ENCODE results near the gene MSANTD3.
A peak's percentile ranks its signal among the peaks of the same experiment; 100 is the strongest.

Gene MSANTD3

DNA sequence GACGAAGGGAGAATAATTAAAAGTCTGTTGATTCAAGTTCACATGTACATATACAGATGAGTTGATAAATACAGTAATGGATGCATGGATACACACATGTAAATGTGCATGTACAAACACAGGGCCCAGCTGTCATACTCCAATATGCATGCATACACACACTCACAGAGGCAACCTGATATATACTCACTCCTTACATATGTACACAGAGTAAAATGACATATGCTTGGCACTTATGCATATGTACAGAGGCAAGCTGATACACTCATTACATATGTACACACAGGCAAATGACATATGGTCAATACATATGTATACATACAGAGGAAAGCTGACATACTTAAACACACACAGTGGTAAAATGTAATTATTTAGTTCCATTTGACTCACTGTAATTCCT, 38.8 kb downstream of the MSANTD3 start:
- no peak for TF ChIP-seq CTCF (conservative IDR thresholded peaks at IDR 0.05; ENCODE audit: low read depth, low read length)
- DNase-seq (ENCODE audit: low read depth), result no peak
- H3K4me3 ChIP-seq (ENCODE audit: low read depth, low read length), result no peak overlapping the region

GRCh38 chr9:100466171-100466828, 39.4 kb downstream of the MSANTD3 start:
- H3K4me3 ChIP-seq (ENCODE audit: low read depth, low read length), result no peak overlapping the region
- TF ChIP-seq CTCF (conservative IDR thresholded peaks at IDR 0.05; ENCODE audit: low read depth, low read length), result no peak
- DNase-seq (ENCODE audit: low read depth), result no peak

DNA sequence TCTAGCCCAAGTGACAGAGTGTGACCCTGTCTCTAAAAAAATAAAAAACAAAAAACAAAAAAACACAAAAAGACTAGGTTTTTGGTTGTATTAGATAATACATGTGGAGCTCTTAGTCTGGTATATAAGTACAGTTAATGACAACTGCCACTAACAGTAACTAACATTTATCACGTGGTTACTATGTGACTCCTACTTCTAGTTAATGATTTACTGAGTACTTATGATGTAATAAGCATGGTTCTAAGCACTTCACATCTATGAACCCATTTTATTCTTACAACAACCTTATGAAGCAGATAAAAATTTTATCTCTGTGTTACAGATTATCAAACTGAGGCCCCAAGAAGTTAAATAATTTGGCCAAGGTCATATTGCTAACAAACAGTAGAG, 39.9 kb downstream of the MSANTD3 start:
- no peak for TF ChIP-seq CTCF (conservative IDR thresholded peaks at IDR 0.05; ENCODE audit: low read depth, low read length)
- H3K4me3 ChIP-seq (ENCODE audit: low read depth, low read length), result no peak overlapping the region
- DNase-seq (ENCODE audit: low read depth), result no peak

- TF ChIP-seq CTCF (conservative IDR thresholded peaks at IDR 0.05; ENCODE audit: low read depth, low read length), result no peak
- DNase-seq (ENCODE audit: low read depth), result no peak
- H3K4me3 ChIP-seq (ENCODE audit: low read depth, low read length), result no peak overlapping the region
These were observed 41.1 kb downstream of the MSANTD3 start for GRCh38 chr9:100468041-100468440.

GRCh38 chr9:100472268-100472667, 45.3 kb downstream of the MSANTD3 start:
- H3K4me3 ChIP-seq (ENCODE audit: low read depth, low read length), result no peak overlapping the region
- no peak for TF ChIP-seq CTCF (conservative IDR thresholded peaks at IDR 0.05; ENCODE audit: low read depth, low read length)
- DNase-seq (ENCODE audit: low read depth), result no peak

GRCh38 chr9:100472788-100473275, 45.9 kb downstream of the MSANTD3 start, which contains the start of gene TMEFF1:
TMEFF1 (plus strand) TSS chr9:100473149; CDS start chr9:100473545, 396 bp downstream.
- peak within 1 kb of the TSS; percentile 67 for H3K4me3 ChIP-seq (ENCODE audit: low read depth, low read length)
- DNase-seq (ENCODE audit: low read depth), result no peak
- peak; percentile 21 for TF ChIP-seq CTCF (conservative IDR thresholded peaks at IDR 0.05; ENCODE audit: low read depth, low read length)
